ENCODE measurements around the gene TEX22.

DNA sequence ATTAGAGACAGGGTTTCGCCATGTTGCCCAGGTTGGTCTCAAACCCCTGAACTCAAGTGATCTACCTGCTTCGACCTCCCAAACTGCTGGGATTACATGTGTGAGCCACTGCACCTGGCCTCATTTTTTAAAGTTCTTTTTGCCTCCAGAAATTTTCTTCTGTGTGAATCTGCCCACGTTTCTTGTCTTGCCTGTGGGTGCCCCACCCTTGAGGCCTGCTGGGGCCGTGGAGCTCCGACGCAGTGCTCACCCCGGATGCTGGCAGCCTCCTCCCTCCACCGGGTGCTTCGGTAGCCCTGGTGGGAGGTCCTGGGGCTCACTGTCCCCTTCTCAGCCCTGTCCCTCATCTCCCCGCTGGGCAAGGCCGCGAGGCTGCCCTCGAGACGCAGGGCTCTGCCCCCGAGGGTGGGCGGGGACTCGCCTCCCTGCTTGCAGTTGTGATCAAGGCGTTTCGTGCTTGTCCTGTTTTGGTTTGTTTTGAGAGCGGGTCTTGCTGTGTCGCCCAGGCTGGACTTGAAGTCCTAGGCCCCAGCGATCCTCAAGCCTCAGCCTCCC lies 56.8 kb downstream of the TEX22 start:
- TF ChIP-seq, protein P1, sequence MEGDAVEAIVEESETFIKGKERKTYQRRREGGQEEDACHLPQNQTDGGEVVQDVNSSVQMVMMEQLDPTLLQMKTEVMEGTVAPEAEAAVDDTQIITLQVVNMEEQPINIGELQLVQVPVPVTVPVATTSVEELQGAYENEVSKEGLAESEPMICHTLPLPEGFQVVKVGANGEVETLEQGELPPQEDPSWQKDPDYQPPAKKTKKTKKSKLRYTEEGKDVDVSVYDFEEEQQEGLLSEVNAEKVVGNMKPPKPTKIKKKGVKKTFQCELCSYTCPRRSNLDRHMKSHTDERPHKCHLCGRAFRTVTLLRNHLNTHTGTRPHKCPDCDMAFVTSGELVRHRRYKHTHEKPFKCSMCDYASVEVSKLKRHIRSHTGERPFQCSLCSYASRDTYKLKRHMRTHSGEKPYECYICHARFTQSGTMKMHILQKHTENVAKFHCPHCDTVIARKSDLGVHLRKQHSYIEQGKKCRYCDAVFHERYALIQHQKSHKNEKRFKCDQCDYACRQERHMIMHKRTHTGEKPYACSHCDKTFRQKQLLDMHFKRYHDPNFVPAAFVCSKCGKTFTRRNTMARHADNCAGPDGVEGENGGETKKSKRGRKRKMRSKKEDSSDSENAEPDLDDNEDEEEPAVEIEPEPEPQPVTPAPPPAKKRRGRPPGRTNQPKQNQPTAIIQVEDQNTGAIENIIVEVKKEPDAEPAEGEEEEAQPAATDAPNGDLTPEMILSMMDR (conservative IDR thresholded peaks at IDR 0.05): no peak
- no peak for TF ChIP-seq ZFX (IDR thresholded peaks at IDR 0.05)

Measured in C4-2B (cell line).